Gastrocnemius medialis (tissue), 4 donors: ENCODE results near the gene SUB1.

Experiments
- CTCF ChIP-seq, 5 experiments: fragments of 450-650 bp in 3 of 5; fragments of 200-600 bp in 2 of 5; sonication (generic) in 2 of 5; IDR thresholded peaks in 4 of 5; conservative IDR thresholded peaks in 1 of 5; 1 replicate in 4 of 5; 2 replicates in 1 of 5; pipeline ENCODE4 v1.5.1; 2016 to 2019; ENCODE audit warnings: antibody characterized with exemption in 5 of 5, mild to moderate bottlenecking in 3 of 5, moderate library complexity in 3 of 5
- POLR2A ChIP-seq, 2 donors: fragments of 450-650 bp; IDR thresholded peaks; one replicate each; pipeline ENCODE4 v1.6.1; 2017; ENCODE audit warnings: antibody characterized with exemption in 2 of 2, mild to moderate bottlenecking in 2 of 2, moderate library complexity in 2 of 2

GRCh38 chr5:32565145-32565544, 20.2 kb upstream of the SUB1 start:
- TF ChIP-seq POLR2A (IDR thresholded peaks at IDR 0.05) (no peak), CTCF (IDR thresholded peaks at IDR 0.05 in 4 of 5, conservative IDR thresholded peaks at IDR 0.05 in 1 of 5) (no peak)
